Trophoblast cell (in vitro differentiated cells and primary cell): Measurements from ENCODE around the gene MAST4.
A peak's percentile ranks its signal among the peaks of the same experiment; 100 is the strongest.

ENCODE experiments used
- DNase-seq, 2 donors: peaks; one replicate each; pipeline ENCODE4 v3.0.0-alpha.2; 2016
- H2AFZ ChIP-seq: 2 replicates; pipeline ENCODE4 v1.6.1; 2013; ENCODE audit warnings: low read length, moderate library complexity, mild to moderate bottlenecking; ENCODE audit not compliant: insufficient read depth, poor library complexity
- H2AK5ac ChIP-seq: 2 replicates; pipeline ENCODE4 v1.6.1; 2013; ENCODE audit warnings: mild to moderate bottlenecking, low read length
- H2BK120ac ChIP-seq: 2 replicates; pipeline ENCODE4 v1.6.1; 2013; ENCODE audit warnings: low read length, mild to moderate bottlenecking, moderate library complexity; ENCODE audit not compliant: insufficient read depth, poor library complexity
- H2BK12ac ChIP-seq: 2 replicates; pipeline ENCODE4 v1.6.1; 2013; ENCODE audit warnings: mild to moderate bottlenecking, low read length, moderate library complexity
- H2BK5ac ChIP-seq: 2 replicates; pipeline ENCODE4 v1.6.1; 2013; ENCODE audit warnings: low read length, low read depth, moderate library complexity, mild to moderate bottlenecking; ENCODE audit not compliant: poor library complexity
- H3K14ac ChIP-seq: 2 replicates; pipeline ENCODE4 v1.6.1; 2013; ENCODE audit warnings: mild to moderate bottlenecking, low read length
- H3K18ac ChIP-seq: 2 replicates; pipeline ENCODE4 v1.6.1; 2013; ENCODE audit warnings: mild to moderate bottlenecking, low read length
- H3K23ac ChIP-seq: 2 replicates; pipeline ENCODE4 v1.6.1; 2013; ENCODE audit warnings: low read length
- H3K27ac ChIP-seq: 2 replicates; pipeline ENCODE4 v1.5.1; 2013; ENCODE audit warnings: low read depth, mild to moderate bottlenecking, inconsistent platforms, low read length, moderate library complexity
- H3K27me3 ChIP-seq: 2 replicates; pipeline ENCODE4 v1.6.1; 2013; ENCODE audit warnings: inconsistent platforms, mild to moderate bottlenecking, low read length, moderate library complexity; ENCODE audit not compliant: insufficient read depth
- H3K36me3 ChIP-seq, 2 experiments: 1 replicate in 1 of 2; 2 replicates in 1 of 2; pipeline ENCODE4 v1.6.1; 2013; ENCODE audit warnings: low read length in 2 of 2, mild to moderate bottlenecking in 2 of 2, moderate library complexity in 1 of 2; ENCODE audit not compliant: insufficient read depth in 2 of 2, control insufficient read depth in 1 of 2
- H3K4ac ChIP-seq: 2 replicates; pipeline ENCODE4 v1.6.1; 2013; ENCODE audit warnings: low read depth, mild to moderate bottlenecking, low read length, moderate library complexity
- H3K4me1 ChIP-seq, 2 experiments: 1 replicate in 1 of 2; 2 replicates in 1 of 2; pipeline ENCODE4 v1.6.1; 2013; ENCODE audit warnings: low read length in 2 of 2, mild to moderate bottlenecking in 2 of 2, moderate library complexity in 1 of 2; ENCODE audit not compliant: insufficient read depth in 2 of 2, control insufficient read depth in 1 of 2
- H3K4me2 ChIP-seq: 2 replicates; pipeline ENCODE4 v1.6.1; 2013; ENCODE audit warnings: inconsistent platforms, mild to moderate bottlenecking, low read length, moderate library complexity
- H3K4me3 ChIP-seq: 2 replicates; pipeline ENCODE4 v1.5.1; 2013; ENCODE audit warnings: mild to moderate bottlenecking, low read depth, low read length, inconsistent platforms
- H3K79me1 ChIP-seq: one replicate; pipeline ENCODE4 v1.6.1; 2013; ENCODE audit warnings: low read length
- H3K79me2 ChIP-seq: 2 replicates; pipeline ENCODE4 v1.6.1; 2013; ENCODE audit warnings: low read length, mild to moderate bottlenecking; ENCODE audit not compliant: control insufficient read depth, insufficient read depth, poor library complexity
- H3K9ac ChIP-seq: 2 replicates; pipeline ENCODE4 v1.6.1; 2013; ENCODE audit warnings: mild to moderate bottlenecking, low read length
- H3K9me3 ChIP-seq: 2 replicates; pipeline ENCODE4 v1.6.1; 2013; ENCODE audit warnings: low read depth, mild to moderate bottlenecking, control low read depth, inconsistent platforms, low read length; ENCODE audit not compliant: insufficient read depth
- H4K12ac ChIP-seq: 2 replicates; pipeline ENCODE4 v1.6.1; 2013; ENCODE audit warnings: low read depth, mild to moderate bottlenecking, low read length, moderate library complexity
- H4K8ac ChIP-seq: 2 replicates; pipeline ENCODE4 v1.6.1; 2013; ENCODE audit warnings: low read depth, mild to moderate bottlenecking, low read length, moderate library complexity
- H4K91ac ChIP-seq: one replicate; pipeline ENCODE4 v1.6.1; 2013; ENCODE audit warnings: low read depth, mild to moderate bottlenecking, low read length, moderate library complexity
- WGBS: extraction: QIAGEN DNeasy Blood & Tissue Kit; methylation state at CpG from one replicate; pipeline ENCODE4 v1.1.7; 2013; ENCODE audit warnings: missing lambda C conversion rate; ENCODE audit not compliant: insufficient read length, insufficient coverage; ENCODE audit errors: extremely low coverage; 5-methylcytosine and 5-hydroxymethylcytosine counted together

Gene MAST4

DNA sequence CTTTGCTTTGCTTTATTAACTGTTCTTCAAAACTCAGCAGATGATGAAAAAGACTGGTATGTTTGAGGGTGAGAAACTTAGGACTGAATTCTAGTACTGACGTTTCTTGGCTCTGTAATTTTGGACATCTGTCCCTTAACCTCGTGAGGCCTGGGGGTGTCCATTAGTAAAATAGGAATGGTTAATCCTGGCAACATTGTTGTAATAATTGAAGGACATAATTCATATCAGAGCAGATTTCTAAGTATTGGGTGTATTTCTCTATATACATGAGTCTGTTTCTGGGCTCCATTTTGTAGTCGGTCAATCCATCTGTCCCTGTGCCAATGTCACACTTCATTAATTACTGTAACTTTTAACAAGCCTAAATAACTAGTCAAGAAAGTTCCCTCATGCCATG, 206.7 kb downstream of the MAST4 start:
- no peaks in the 10 kb centered on the region for H3K79me1 ChIP-seq
- WGBS = no CpG with 5 or more reads among the region's 3 CpGs
- no peaks in the 10 kb centered on the region for H3K27me3 ChIP-seq
- H3K4ac ChIP-seq = no peak overlapping the region
- H2BK12ac ChIP-seq = no peak overlapping the region
- H3K4me1 ChIP-seq = no peaks in the 10 kb centered on the region
- no peak overlapping the region for H4K8ac ChIP-seq
- no peak overlapping the region for H3K4me2 ChIP-seq
- H4K12ac ChIP-seq = no peak overlapping the region
- peaks cover 1% of the 10 kb centered on the region for H3K9me3 ChIP-seq
- H3K9ac ChIP-seq = no peak overlapping the region
- H3K14ac ChIP-seq = no peak overlapping the region
- H2AK5ac ChIP-seq = no peak overlapping the region
- no peak overlapping the region for H2AFZ ChIP-seq
- H3K4me3 ChIP-seq = no peak overlapping the region
- H3K23ac ChIP-seq = no peak overlapping the region
- no peaks in the 10 kb centered on the region for H3K36me3 ChIP-seq
- no peak for DNase-seq
- H2BK120ac ChIP-seq = no peak overlapping the region
- H3K18ac ChIP-seq = no peak overlapping the region
- H2BK5ac ChIP-seq = no peak overlapping the region
- H3K79me2 ChIP-seq = no peaks in the 10 kb centered on the region
- no peak overlapping the region for H4K91ac ChIP-seq
- H3K27ac ChIP-seq = no peak overlapping the region

DNA sequence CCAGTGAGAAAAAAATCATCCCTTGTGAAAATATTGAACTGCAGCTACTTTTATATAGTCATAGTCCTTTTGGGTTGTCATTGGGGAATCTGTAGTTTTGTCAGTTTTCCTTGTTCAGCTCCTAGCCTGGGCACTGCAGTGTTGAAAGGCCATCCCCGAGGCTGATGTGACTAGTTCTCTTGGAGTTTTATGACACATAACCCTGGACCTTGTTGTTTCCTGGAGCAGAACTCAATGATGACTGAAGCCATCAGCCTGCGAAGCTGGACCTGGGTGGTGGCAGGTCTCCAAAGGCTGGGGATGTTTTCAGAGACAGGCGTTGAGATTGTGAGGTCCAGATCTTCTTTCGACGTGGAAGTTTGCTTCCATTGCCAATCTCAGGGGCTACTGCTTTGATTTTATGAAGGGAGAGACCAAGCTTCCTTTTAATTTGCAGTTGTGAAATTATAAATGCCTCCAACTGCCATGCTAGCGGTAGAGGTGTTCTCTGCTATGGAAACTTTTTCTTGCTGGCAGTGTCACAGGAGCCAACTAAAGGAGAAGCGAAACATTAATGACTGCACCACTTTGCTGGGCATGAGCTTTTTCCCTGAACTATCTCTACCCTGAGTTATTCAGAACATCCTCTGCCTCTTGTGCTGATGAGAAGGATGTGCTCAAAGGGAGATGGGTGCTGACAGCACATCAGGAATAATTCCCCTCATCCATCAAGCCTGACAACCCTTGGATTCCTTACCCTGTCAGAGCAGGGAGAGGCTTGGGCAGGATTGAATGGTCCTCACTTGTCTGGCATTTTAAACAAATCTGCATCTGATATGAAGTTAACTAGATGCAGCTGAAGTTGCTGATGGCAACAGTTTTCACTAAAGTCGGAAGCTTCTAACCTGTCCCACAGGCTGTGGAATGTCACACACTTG, 209.6 kb downstream of the MAST4 start:
- no CpG with 5 or more reads among the region's 8 CpGs for WGBS
- H2AFZ ChIP-seq = no peak overlapping the region
- no peaks in the 10 kb centered on the region for H3K79me2 ChIP-seq

DNA sequence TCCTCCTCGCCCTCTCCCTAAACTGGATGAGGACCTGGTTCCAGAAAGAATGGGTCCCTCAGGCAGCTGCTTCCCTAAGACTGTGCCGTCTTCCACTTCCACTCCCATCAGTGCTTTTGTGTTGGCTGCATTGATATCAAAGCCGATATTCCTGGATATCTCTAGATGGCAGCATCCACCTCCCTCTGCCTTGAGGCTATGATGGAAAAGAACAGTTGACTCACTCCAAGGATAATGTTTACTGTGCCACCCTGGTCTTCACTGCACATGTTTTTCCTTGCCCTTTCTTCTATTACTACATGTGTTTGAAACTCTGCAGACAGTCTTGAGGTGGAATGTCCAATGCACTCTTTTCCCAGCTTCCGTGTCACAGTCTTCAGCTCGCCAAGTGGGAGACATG, 211.6 kb downstream of the MAST4 start:
- Histone ChIP-seq H3K14ac (no peak overlapping the region), H3K4me1 (no peaks in the 10 kb centered on the region), H4K12ac (no peak overlapping the region), H4K8ac (no peak overlapping the region), H3K36me3 (no peaks in the 10 kb centered on the region), H3K79me2 (no peaks in the 10 kb centered on the region), H2AK5ac (no peak overlapping the region), H2BK12ac (no peak overlapping the region), H3K9me3 (peaks cover 1% of the 10 kb centered on the region), H4K91ac (no peak overlapping the region), H3K79me1 (no peaks in the 10 kb centered on the region), H3K9ac (no peak overlapping the region), H3K27ac (no peak overlapping the region), H3K18ac (no peak overlapping the region), H2AFZ (no peak overlapping the region), H3K27me3 (no peaks in the 10 kb centered on the region), H3K4me2 (no peak overlapping the region), H2BK120ac (no peak overlapping the region), H2BK5ac (no peak overlapping the region), H3K4me3 (no peak overlapping the region), H3K23ac (no peak overlapping the region), H3K4ac (no peak overlapping the region)
- DNase-seq = no peak
- WGBS = no CpG with 5 or more reads among the region's 5 CpGs

More for the DNA sequence above, 209.6 kb downstream of the MAST4 start:
- no peak overlapping the region for H2BK12ac ChIP-seq
- H3K4me3 ChIP-seq = no peak overlapping the region
- H3K4me2 ChIP-seq = no peak overlapping the region
- no peak overlapping the region for H2BK5ac ChIP-seq
- no peaks in the 10 kb centered on the region for H3K79me1 ChIP-seq
- no peaks in the 10 kb centered on the region for H3K36me3 ChIP-seq
- peaks cover 1% of the 10 kb centered on the region for H3K9me3 ChIP-seq
- H4K8ac ChIP-seq = no peak overlapping the region
- H3K23ac ChIP-seq = no peak overlapping the region
- H2BK120ac ChIP-seq = no peak overlapping the region
- peak; percentile 28 to 45 for DNase-seq
- H2AK5ac ChIP-seq = no peak overlapping the region
- no peak overlapping the region for H4K91ac ChIP-seq
- H3K4ac ChIP-seq = no peak overlapping the region
- no peak overlapping the region for H3K9ac ChIP-seq
- no peak overlapping the region for H3K14ac ChIP-seq
- no peak overlapping the region for H3K18ac ChIP-seq
- no peaks in the 10 kb centered on the region for H3K4me1 ChIP-seq
- no peak overlapping the region for H3K27ac ChIP-seq
- H4K12ac ChIP-seq = no peak overlapping the region
- no peaks in the 10 kb centered on the region for H3K27me3 ChIP-seq

DNA sequence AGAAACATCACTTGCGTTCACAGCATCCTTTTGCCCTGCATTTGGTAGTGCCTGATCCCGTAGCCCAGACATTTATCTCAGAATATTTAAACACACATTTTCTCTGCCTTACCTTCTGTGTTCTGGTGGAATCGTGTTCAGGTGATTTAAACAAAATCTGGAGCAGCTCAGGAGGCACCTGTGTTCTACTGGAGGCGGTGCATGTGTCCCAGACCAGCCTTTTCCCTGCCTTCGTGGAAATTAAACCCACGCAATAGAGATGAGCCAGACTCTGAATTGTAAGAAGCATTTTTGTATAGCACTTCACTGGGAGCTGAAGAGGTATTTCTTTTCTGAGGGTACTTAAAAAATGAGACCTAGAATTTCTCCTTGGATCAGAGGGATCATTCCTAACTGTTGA, 212.5 kb downstream of the MAST4 start:
- H2BK5ac ChIP-seq = no peak overlapping the region
- H2AK5ac ChIP-seq = no peak overlapping the region
- H3K14ac ChIP-seq = no peak overlapping the region
- H3K4me1 ChIP-seq = no peaks in the 10 kb centered on the region
- H3K79me1 ChIP-seq = no peaks in the 10 kb centered on the region
- H3K4me3 ChIP-seq = no peak overlapping the region
- H3K4ac ChIP-seq = no peak overlapping the region
- DNase-seq = no peak
- no peak overlapping the region for H4K12ac ChIP-seq
- H2BK120ac ChIP-seq = no peak overlapping the region
- no peak overlapping the region for H3K9ac ChIP-seq
- H3K79me2 ChIP-seq = no peaks in the 10 kb centered on the region
- H4K91ac ChIP-seq = no peak overlapping the region
- H3K18ac ChIP-seq = no peak overlapping the region
- H4K8ac ChIP-seq = no peak overlapping the region
- WGBS = no CpG with 5 or more reads among the region's 6 CpGs
- peaks cover 1% of the 10 kb centered on the region for H3K9me3 ChIP-seq
- H2BK12ac ChIP-seq = no peak overlapping the region
- no peaks in the 10 kb centered on the region for H3K27me3 ChIP-seq
- H3K36me3 ChIP-seq = no peaks in the 10 kb centered on the region
- H3K27ac ChIP-seq = no peak overlapping the region
- H3K23ac ChIP-seq = no peak overlapping the region
- H2AFZ ChIP-seq = no peak overlapping the region
- H3K4me2 ChIP-seq = no peak overlapping the region
